ENCODE data around the gene IPO4.

IPO4 gene

DNA sequence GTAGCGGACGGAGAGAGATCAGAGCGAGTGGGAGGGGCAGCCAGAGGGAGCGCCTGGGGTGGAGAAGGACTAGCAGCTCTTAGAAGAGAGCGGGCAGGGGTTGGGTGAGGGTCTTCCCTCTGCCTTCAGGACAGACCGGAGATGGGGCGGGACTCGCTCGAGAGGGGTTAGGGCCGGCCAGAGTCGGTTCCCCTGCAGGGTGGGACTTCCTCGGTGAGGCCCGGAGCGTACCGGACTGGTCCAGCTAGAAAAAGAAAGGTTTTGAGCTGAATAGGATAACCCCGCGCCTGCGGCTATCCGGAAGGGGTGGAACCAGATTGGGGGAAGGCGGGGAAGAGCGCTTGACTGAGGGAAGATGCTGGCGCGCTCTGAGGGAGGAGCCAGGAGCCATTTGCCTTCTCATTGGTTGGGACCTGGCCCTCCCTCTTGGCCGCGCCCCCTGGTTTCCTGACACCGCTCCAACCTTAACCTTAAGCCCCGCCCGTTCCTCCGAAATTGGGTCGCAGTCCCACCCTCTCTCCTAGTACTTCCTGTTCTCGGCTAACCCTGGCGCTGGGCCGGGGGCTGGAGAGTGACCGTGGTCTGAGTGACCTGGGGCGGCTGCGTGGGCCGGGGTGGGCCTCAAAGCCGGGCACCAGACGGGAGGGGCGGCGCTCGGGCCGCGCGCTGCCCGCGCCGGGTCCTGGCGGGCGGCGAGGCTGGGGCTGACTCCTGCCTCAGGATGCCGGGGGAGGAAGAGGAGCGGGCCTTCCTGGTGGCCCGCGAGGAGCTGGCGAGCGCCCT is 41.4 kb downstream of the IPO4 start, which contains the start of gene RNF31:
Gene RNF31 (plus strand): TSS at position 521 of the 783 bp plus-strand sequence. CDS start 201 bp downstream, at position 722.
- DNase-seq: peak; percentile 99

DNA sequence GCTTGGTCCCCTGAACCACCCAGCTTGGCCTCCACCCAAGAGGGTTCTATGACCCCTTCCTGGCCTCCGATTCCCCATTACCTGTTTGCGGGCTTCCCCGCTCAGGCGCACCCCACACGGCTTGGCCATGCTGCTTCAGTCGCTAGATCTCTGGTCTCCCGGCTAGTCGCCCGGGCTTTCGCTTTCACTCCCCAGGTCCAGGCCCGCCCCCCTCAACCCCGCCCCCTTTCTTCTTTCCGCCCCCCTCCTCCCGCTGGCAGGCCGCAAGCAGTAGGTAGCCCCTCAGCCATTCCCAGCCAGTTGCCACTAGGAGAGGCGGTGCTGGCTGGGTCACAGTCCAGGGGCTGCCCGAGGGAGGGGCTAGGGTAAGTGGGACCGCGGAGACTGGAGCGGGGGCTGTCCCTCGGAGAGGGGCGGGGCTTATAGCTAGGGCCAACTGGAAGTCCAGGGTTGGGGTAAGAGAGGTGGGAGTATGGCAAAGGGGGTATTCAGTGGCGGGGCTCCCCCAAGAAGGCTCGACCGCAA is 42.1 kb downstream of the IPO4 start, which contains the start of gene PSME2:
Gene PSME2 (minus strand): TSS at position 158 of the 525 bp plus-strand sequence. CDS start 29 bp downstream, at position 129.
- peak; percentile 99 for DNase-seq

DNA sequence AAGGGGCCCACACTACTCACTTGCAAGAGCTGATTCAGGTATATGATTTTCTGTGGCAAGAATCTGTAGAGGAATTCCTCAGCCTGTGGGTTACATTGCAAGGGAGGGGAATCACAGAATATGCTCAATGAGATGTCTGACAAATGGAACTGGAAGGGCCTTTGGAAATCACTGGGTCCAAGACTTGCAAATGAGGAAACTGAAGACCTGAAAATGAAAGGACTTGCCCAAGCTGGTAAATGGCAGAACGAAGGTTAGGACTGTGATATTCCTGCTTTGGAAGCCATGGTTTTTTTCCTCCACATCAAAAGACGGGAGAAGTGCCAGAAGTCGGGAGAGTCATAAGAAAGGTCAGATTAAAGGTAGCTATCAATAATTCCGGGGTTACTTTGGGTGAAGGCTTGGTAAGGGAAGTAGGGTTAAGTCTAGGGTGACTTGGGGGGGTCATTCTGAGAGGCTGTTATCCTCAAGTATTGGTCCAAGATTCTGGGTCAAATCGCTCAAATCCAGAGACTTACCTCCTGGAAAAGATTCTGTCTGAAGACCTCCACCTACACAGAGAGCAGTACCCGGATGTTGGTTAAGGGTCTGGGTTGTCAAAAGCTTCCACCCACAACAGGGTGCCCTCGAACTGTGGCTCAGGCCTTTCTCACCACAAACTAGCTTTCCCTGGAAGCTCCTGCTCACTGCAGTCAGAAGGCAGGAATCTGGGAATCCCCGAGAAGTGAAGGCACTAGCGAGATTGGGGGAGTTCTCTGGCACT is 42.7 kb downstream of the IPO4 start:
- no peak for DNase-seq

DNA sequence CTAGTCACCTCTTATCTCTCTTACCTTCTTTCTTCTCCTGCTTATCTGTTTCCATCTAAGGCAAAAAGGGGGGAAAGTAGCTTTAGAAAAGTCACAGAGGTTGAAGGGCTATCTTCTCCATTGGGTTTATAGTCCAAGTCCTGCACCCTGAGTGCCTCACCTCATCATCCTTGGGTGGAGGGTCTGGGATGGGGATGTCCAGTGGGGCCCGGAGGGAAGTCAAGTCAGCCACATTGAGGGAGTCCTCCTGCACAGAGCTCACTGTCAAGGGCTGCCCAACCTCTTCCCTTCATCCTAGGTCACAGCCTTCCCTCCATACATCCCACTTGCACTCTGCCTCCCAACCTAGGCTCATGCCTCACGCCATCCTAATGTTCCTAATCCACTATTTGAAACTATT is 43.4 kb downstream of the IPO4 start:
- no peak for DNase-seq

DNA sequence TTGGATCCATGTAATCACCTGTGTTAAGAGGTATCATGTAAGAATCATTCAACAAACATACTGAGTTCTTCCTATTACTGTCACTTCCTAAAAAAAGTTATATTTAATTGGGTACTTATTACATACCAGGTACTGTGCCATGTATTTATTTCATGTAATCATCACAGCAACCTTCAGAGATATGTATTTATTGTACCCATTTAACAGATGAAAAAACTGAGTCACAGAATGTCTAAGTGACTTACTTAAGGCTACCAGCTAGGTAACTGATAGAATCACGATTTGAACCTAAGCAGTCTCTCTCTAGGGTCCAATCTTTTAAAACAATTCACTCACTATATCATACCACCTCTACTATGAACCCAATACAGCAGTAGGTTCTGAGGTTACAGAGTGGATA is 44.2 kb downstream of the IPO4 start:
- DNase-seq: no peak

DNA sequence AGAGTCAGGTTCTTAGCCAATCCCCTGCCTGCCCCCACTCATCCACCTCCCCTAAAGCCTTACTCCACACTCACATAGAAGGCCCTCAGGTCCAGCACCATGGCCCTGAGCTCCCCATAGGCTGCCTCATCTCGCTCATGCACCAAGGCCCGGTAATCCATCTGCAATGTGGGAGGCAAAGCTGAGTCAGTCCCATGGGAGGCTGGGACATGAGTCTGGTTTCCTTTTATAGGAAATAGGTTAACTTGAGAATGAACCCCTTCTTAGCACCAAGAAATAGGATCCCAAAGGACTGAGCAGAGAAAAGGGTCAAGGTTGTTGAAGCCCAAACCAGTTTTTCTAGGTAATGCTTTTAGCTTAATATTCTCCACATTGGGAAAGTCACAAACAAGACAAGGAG is 45.1 kb downstream of the IPO4 start:
- DNase-seq: peak; percentile 61

DNA sequence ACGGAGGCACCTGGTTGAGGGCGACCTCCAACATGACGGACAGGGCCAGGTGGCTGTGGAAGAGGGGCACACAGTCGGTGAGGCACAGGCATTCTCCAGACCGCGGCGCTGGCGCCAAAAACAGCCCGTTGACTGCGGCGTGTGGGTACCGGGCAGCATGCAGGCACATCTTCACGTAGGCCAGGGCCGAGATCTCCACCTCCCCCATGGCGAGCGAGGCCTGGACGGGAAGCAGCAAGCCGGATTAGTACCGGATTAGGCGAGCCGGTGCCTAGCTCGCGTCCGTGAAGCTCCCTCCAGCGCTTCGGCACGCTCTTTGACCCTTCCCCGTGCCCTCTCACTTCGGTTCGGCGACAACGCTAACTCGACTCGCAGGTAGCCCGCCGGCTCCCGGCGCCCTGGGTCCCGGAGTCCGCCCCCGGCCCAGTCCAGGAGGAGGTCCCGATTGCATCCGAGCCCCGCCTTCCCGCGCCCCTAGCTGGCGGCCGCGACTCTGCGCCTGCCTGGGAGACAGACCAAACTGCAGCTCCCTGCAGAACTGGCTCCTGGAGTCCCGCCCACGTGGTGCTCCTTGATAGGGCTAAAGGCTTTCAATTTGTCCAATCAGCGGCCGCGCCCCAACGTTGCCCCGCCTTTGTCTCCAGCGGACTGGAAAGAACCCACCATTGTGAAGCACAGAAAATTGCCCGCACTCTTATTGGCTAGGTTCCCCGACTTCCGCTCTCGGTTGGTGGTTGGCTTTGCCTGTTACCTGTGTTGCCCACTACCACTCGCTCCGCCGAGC is 47.3 kb downstream of the IPO4 start, which contains the start of gene EMC9:
Gene EMC9 (minus strand): TSS at position 495 of the 784 bp plus-strand sequence. CDS start 287 bp downstream, at position 208.
- DNase-seq: peak; percentile 100

DNA sequence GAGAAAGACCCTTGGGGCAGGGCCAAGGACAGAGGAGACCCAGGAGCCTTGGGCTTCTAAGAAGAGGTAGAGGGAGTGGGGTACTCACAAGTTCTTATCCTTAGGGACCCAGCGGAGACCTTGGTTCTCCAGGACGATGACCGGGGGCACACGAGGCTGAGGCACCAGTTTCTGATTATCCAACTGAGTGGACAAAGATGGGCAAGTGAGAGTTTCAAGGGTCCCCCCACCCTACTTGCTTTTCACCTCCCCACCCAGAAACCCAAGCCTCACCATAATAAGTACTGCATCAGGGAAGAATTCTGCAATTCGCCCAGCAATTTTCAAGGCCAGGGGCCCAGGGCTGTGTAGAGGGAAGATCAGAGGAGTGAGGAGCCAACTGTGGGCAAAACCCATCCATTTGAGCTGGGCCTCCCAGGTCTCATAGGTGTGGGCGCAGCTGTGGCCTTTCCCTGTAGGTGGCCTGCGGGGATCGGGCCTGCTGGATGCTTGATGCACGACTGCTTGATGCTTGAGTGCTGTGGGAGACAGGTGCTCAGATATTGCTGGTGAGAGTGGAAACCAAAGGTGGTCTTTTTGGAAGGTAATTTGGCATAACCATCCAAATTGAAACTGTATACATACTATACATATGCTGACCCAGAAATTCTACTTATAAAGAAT is 49.2 kb downstream of the IPO4 start:
- DNase-seq: no peak

DNA sequence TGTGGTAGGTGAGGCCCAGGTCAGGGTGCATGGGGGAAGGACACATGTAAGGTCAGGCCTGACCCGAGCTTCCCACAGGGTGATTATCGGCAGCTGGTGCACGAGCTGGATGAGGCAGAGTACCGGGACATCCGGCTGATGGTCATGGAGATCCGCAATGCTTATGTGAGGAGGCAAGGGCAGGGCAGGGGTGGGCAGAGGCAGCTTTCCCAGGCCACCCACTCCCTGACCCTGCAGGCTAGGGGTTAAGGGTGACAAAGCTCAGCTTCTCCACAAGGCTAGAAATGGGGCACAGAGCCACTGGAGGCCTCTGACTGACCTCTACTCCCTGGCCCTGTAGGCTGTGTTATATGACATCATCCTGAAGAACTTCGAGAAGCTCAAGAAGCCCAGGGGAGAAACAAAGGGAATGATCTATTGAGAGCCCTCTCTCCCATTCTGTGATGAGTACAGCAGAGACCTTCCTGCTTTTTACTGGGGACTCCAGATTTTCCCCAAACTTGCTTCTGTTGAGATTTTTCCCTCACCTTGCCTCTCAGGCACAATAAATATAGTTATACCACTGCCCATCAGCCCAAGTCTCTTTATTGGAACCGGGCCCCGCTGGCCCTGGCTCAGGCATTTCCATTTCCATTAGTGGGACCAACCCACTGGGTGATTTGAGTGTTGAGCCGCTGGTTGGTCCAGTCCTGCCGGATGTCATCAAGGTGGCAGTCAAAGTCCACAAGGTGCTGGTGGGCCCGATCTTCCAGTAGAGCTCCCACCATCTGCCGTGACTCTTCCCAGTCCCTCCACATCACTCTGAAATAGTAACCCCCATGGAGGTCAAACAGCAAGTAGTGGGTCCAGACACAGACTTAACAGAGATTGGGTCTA is 50.0 kb downstream of the IPO4 start:
- DNase-seq: no peak

DNA sequence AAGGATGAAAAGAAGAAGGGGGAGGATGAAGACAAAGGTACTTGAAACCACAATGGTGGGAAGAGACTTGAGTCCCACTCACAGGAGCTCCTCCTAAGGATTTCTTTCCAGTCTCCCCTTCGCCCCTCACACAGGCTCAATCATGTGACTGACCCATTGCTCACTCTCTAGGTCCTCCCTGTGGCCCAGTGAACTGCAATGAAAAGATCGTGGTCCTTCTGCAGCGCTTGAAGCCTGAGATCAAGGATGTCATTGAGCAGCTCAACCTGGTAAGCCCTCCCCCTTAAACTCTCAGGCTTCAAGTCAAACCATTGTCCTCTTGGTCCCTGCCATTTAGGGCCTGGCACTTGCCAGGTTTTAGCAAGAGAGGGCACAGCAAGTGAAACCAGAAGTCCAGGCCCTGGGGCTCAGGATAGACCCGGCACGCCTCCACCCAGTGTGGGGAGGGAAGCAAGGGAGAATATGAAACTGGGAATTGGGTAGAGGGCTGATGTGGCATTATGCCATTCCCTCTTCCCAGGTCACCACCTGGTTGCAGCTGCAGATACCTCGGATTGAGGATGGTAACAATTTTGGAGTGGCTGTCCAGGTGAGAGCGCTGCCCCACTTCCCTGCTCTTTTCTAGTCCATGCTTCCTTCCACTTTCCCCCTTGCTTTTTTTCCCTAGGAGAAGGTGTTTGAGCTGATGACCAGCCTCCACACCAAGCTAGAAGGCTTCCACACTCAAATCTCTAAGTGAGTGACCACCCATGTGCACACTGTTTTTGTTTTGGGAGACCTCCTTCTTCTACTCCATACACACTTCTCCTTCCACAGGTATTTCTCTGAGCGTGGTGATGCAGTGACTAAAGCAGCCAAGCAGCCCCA is 50.9 kb downstream of the IPO4 start:
- no peak for DNase-seq

DNA sequence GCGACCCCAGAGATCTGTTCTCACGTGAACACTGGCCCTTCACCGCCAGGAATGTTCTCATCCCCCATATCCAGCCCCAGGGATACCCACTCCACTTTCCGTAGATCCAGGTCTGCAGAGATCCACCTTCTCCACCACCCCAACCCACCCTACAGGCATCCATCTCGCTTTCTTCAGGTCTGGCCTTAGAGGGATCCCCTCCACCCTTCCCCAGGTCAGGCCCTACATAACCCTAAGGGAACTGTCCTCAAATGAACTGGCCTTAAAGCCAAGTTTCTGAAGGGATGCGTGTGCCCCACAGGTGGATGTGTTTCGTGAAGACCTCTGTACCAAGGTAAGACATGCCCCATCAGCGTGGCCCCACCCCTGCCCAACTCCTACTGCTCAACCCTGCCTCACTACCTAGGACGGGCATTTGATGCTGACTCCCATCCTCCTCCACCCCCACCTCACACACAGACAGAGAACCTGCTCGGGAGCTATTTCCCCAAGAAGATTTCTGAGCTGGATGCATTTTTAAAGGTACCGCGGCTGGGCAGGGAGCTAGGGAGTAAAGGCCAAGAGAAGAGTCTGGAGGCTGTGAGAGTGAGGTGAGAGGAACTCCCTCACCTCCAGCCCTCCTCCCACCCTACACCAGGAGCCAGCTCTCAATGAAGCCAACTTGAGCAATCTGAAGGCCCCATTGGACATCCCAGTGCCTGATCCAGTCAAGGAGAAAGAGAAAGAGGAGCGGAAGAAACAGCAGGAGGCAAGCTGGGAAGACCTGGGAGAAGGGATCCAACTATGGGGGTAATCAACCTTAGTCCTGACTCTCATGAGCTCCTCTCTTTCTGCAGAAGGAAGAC is 51.7 kb downstream of the IPO4 start:
- no peak for DNase-seq

DNA sequence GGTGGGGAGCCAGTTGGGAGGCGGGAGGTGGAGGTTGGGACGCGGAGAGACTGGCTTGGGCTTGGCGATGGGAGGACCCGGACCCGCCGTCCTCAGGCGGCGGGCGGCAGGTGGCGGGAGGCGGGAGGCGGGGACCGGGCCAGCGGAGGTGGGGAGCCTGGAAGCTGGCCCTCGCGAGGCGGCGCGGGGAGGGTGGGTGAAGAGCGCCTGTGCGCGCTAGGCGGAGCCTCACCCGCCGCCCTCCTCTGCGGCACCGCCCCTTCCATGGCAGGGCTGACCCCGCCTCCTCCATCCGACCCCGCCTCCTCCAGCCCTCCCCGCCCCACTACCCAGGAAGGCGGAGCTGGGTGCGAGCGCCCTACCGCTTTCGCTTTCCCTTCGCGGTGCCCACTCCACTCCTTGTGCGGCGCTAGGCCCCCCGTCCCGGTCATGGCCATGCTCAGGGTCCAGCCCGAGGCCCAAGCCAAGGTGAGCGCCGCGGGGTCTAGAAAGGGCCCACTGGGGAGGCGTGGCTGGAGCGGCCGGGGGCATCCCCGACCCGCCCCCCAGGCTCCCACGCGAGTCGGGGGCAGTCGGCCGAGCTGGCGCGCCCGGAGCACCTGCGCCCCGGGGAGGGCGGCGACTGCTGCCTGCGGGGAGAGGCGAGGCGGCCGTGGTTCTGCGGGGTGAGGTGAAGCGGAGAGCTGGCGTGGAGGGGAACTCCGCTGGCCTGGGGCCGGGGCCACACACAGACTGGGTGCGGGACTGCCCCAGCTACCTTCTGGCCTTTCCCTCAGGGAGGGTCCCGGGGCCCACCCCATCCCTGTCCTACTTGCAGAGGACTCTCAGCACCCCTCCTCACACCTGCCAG is 52.6 kb downstream of the IPO4 start, which contains the start of gene PSME1:
Gene PSME1 (plus strand): TSS at position 361 of the 850 bp plus-strand sequence. CDS start 69 bp downstream, at position 430.
- peak; percentile 91 for DNase-seq

DNA sequence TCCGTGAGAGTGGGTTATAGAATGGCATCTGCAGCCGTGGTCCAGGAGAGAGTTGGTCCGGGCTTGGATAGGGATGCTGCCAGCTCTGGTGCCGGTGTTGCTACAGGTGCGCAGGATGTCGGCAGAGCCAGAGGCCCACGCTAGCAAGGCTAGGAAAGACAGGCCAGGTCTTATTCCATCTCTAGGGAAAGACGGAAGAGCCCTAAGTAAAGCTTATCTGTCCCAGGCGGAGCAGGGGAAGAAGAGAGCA is 53.1 kb downstream of the IPO4 start:
- DNase-seq: no peak

DNA sequence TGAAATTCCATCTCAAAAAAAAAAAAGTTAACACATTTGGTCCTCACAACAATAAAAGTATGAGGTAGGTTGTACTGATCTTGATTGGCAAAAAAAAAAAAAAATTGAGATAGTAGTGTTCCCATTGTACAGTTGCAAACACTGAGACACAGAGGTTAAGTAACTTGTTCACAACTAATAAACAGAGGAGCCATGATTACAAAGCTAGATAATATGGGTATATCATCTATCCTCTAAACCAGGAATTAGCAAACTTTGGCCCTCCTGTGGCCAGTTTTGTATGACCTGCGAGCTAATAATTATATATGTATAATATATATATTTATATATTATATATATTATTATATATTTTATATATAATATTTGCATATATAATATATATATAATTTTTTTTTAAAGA is 54.9 kb downstream of the IPO4 start:
- DNase-seq: no peak

DNA sequence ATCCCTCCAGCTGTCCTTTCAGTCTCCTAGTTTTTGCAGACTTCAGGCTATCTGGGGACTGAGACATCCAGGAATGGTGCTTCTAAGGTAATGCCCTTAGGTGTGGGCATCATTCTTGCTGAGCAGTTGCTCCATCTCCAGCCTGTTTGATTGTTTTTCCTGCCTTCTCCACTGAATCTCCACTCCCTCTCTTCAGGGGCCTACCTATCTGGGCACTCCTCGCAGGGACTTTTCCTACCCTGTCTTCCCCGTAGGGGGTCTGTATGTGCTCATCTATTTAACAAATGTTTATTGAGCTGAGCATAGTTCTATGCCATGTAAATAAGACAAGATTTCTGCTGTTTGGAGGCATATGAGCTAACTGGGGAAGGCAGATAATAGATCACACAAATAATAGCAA is 55.6 kb downstream of the IPO4 start:
- DNase-seq: no peak

DNA sequence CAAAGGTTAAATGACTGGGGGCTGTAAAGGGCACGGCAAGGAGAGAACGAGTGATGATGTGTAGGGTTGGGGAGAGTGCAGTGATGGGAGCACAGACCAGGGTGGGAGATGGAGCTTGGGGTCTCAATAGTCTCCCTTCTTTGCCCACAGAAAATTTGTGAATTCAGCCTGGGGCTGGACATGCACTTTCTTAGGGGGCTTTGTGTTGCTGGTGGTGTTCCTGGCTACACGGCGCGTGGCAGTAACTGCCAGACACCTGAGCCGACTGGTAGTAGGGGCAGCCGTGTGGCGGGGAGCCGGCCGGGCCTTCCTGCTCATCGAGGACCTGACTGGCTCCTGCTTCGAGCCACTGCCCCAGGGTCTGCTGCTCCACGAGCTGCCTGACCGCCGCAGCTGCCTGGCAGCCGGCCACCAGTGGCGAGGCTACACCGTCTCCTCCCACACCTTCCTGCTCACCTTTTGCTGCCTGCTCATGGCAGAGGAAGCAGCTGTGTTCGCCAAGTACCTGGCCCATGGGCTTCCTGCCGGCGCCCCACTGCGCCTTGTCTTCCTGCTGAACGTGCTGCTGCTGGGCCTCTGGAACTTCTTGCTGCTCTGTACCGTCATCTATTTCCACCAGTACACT is 56.4 kb downstream of the IPO4 start:
- no peak for DNase-seq

DNA sequence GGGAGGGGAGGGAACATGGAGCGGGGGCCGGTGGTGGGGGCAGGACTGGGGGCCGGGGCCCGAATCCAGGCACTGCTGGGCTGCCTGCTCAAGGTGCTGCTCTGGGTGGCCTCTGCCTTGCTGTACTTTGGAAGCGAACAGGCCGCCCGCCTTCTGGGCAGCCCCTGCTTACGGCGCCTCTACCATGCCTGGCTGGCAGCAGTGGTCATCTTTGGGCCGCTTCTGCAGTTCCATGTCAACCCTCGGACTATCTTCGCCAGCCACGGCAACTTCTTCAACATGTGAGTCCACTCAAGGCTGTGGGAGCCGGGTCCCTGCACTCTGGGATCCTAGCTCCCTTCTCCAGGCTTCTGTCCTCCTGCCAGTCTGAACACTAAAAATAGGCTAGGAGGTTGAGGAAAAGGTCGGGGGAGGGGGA is 57.1 kb downstream of the IPO4 start:
- DNase-seq: no peak
